Ovary (tissue), 9 donors: ENCODE measurements around the gene CNTD1. TPM values are rescaled to one million over a fixed set of nuclear protein-coding genes. Genes with fewer than 3 reads are reported as not detected.

Experiments
- DNase-seq, 5 donors: peaks; one replicate each; pipeline ENCODE4 v3.0.0-alpha.2; 2019 to 2020
- H3K27ac ChIP-seq, 2 donors: fragments of 200-600 bp; one replicate each; pipeline versions ENCODE4 v1.5.1 to v1.8.0; 2019 to 2022
- H3K27me3 ChIP-seq: fragments of 200-600 bp; one replicate; pipeline ENCODE4 v1.8.0; 2022
- H3K36me3 ChIP-seq: fragments of 200-600 bp; sonication (generic); one replicate; pipeline ENCODE4 v1.5.1; 2019
- H3K4me1 ChIP-seq: one replicate; pipeline ENCODE4 v1.8.1; 2013; ENCODE audit warnings: mild to moderate bottlenecking, moderate library complexity; ENCODE audit not compliant: insufficient read depth
- H3K4me3 ChIP-seq: fragments of 200-600 bp; sonication (generic); one replicate; pipeline ENCODE4 v1.5.1; 2017
- H3K9me3 ChIP-seq, 2 donors: fragments of 200-600 bp in 1 of 2; sonication (generic) in 1 of 2; one replicate each; pipeline versions ENCODE4 v1.5.1 to v1.8.1; 2013 to 2019; ENCODE audit warnings: mild to moderate bottlenecking in 1 of 2, moderate library complexity in 1 of 2
- EP300 ChIP-seq: sonication (generic); formaldehyde crosslinking; IDR thresholded peaks from one replicate; pipeline ENCODE4 v1.6.1; 2017; ENCODE audit warnings: antibody characterized with exemption
- POLR2A ChIP-seq: fragments of 450-650 bp; IDR thresholded peaks from one replicate; pipeline ENCODE4 v1.6.1; 2017; ENCODE audit warnings: antibody characterized with exemption, mild to moderate bottlenecking, moderate library complexity
- WGBS, 3 donors: extraction: QIAGEN DNeasy Blood & Tissue Kit in 1 of 3; methylation state at CpG; one replicate each; pipeline versions ENCODE4 v1.1.5 to v1.1.7; 2013 to 2017; 5-methylcytosine and 5-hydroxymethylcytosine counted together
- intact Hi-C, 4 donors: fragments of 100-400 bp; cut with DNase I; formaldehyde crosslinking; loops; one replicate each; pipeline versions ENCODE4 v1.11.0 to v1.15.1; 2022 to 2023
- polyA plus RNA-seq, 2 donors: library from polyadenylated mRNA; stranded (reverse); fragments of 200-250 nt in 1 of 2; fragments of 350-450 nt in 1 of 2; fragmentation: Illumina TruSeq in 1 of 2; extraction: RNeasy Lipid Tissue Mini Kit (QIAGEN cat#74804) in 1 of 2; gene quantifications; one replicate each; pipeline ENCODE4 v1.2.3, GENCODE V29; 2013 to 2014
- total RNA-seq, 7 donors: library from RNA; depleted of rRNA in 2 of 7; stranded (reverse); fragments of >200 nt in 2 of 7; fragmentation: NEBNext Ultra II Directional in 3 of 7; extraction: Animal tissue kit (Norgen Biotek cat#: 25700) in 3 of 7; gene quantifications; one replicate each; pipeline versions ENCODE4 v1.1.0 to v1.2.4, GENCODE V29; 2016 to 2023
- TF ChIP-seq, protein P1 (sequence below), 3 donors: fragments of 450-650 bp in 2 of 3; fragments of 200-600 bp in 1 of 3; IDR thresholded peaks; one replicate each; pipeline versions ENCODE4 v1.5.1 to v1.8.0; 2016 to 2022; ENCODE audit warnings: antibody characterized with exemption in 3 of 3, mild to moderate bottlenecking in 1 of 3
- donor health status: DM: no; HTN: no; CAD: no; lungs with moderate emphysema.
- donor health status: DM: no; HTN: no; CAD: no.
- donor health status: Bipolar disorder and iron deficiency.
- donor health status: DM: yes; HTN: yes; CAD: no.
- donor health status: DM: no; HTN: no; CAD: no.
- donor health status: DM: yes; HTN: yes; CAD: no.

The CNTD1 gene
- total and polyA plus RNA-seq, 9 donors: 0.22 to 0.79 (median 0.33) TPM; not detected in 2

DNA sequence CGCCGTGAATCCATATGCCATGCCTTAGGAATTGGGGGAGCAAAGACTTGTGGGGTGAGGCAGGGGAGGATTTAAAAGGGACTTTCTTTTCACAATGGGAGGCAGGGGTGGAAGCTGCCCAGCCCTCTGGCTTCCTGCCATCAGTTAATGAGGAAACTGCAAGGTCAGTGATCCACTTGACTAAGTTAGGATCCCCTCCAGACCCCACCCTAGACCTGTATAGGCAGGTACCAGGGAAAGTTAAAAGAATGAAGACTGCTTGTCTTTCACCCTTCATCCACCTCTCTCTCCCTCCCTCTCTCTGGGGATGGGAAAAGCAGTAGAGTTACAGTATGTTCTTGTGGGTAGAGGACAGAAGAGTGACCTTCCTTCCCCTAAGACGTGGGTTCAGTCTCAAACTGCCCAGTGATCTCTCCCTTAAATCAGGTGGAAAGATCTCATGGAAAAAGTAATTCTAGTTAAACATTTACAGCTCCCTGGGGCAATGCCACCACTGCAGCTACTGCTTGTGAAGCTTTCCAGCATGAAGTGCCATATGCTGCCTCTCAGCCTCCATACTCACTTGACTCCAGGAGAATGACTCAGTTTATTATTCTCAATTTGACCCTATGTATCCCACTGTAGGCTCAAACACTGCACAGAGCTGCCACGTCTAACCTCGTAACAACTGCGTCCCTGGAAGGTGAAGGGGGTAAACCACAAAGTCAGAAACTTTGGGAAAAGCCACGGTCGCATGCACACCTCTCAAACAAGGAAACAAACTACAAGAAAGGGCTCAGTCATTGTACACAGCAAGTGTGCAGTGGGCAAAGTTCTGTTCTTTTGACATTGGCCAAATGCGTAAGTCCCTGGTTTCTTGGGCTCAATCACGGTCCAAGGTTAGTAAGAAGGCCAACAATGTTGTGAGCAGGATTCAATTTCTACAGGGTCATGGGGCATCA lies 1.3 kb upstream of the CNTD1 start:
- peaks cover 10% of the 10 kb centered on the region for H3K4me1 ChIP-seq
- H3K4me3 ChIP-seq: peak overlapping the region; percentile 85
- no peaks in the 10 kb centered on the region for H3K36me3 ChIP-seq
- intact Hi-C loops: no loop called here
- no peak overlapping the region for H3K27ac ChIP-seq
- 72 to 78% (median 75%) methylated on average over 10 of the region's 10 CpGs for WGBS, 3 donors
- H3K27me3 ChIP-seq: no peaks in the 10 kb centered on the region
- TF ChIP-seq EP300 (no peak), POLR2A (no peak)
- TF ChIP-seq, protein P1, sequence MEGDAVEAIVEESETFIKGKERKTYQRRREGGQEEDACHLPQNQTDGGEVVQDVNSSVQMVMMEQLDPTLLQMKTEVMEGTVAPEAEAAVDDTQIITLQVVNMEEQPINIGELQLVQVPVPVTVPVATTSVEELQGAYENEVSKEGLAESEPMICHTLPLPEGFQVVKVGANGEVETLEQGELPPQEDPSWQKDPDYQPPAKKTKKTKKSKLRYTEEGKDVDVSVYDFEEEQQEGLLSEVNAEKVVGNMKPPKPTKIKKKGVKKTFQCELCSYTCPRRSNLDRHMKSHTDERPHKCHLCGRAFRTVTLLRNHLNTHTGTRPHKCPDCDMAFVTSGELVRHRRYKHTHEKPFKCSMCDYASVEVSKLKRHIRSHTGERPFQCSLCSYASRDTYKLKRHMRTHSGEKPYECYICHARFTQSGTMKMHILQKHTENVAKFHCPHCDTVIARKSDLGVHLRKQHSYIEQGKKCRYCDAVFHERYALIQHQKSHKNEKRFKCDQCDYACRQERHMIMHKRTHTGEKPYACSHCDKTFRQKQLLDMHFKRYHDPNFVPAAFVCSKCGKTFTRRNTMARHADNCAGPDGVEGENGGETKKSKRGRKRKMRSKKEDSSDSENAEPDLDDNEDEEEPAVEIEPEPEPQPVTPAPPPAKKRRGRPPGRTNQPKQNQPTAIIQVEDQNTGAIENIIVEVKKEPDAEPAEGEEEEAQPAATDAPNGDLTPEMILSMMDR (IDR thresholded peaks at IDR 0.05): no peak
- DNase-seq: no peak
- H3K9me3 ChIP-seq: no peaks in the 10 kb centered on the region

DNA sequence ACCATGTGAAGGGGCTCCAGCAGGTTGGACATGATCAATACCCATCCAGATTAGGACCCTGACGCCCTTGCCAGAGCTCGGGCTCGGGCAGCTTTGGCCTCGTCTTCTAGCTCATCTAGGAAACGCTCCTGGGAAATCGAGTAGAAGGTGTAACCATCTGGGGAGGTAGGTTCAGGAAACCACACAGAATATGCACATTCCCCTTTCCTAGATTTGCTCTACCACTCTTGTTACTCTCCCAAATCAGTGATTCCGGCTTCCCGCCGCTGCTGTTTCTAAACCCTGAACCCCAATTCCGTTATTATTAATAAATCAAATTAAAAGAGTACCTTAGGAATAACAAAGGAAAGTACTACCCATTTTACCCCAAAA lies 664 bp upstream of the CNTD1 start:
- no peaks in the 10 kb centered on the region for H3K9me3 ChIP-seq
- TF ChIP-seq POLR2A (no peak), EP300 (no peak)
- TF ChIP-seq, protein P1 (IDR thresholded peaks at IDR 0.05): no peak
- peaks cover 10% of the 10 kb centered on the region for H3K4me1 ChIP-seq
- WGBS, 3 donors: 5 to 17% (median 8%) methylated on average over 10 of the region's 10 CpGs
- H3K27me3 ChIP-seq: no peaks in the 10 kb centered on the region
- no peak for DNase-seq
- intact Hi-C loops: no loop called here
- peak overlapping the region; percentile 85 for H3K4me3 ChIP-seq
- peak overlapping the region; percentile 32 to 62 for H3K27ac ChIP-seq
- H3K36me3 ChIP-seq: no peaks in the 10 kb centered on the region

DNA sequence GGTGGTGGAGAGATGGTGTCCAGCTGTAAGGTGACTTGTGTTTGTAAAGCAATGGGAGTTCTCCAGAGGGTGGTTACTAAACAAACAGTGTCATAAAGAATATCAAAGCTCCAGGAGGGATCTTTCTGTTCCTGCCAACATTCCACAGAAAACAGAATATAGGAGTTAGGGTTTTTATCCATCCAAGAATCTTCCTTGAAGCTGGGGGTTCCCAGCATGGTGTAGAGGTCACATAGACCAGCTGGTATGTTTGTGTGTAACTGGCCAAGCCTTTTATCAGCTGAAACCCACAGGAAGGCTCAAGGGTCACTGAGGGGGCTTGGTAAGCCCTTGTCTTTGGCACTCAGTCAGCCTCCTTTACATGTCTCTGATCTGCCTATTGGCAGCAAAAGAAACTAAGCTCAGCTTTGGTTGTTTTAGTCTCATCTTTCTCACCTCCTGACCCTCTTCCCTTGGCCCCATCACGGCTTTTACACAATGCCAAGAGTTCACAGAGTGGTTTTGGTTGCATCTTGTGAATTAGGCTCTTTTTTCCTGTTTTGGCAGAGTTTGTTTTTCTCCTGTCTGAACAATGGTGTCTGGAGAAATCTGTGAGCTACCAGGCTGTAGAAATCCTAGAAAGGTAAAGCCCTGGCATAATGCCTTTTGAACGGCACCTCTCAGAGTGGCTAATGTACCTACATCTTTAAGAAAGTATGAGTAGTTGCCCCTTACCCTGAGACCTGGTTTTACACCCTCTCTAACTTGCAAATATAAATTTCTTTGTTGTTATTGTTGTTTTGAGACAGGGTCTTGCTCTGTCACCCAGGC lies 4.6 kb downstream of the CNTD1 start:
- peaks cover 6% of the 10 kb centered on the region for H3K4me1 ChIP-seq

DNA sequence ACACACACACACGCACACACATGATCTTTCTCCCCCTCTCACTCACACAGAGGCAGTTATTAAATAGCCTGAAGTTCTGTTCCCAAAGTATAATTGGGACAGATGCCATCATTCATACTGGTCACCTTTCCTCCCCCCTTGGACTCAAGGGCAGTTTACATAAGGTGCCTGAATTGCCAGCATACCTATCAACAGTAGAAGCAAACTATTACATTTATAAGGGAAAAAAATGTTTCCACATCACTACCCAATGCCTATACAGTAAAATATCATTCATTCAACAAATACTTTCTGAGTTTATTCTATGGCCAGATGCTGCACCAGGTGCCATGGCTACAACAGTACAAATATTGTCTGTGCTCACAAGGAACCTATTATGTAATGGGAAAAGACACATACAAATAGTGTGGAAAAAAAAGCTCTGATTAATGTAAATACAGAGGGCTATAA lies 6.3 kb downstream of the CNTD1 start:
- Histone ChIP-seq H3K27ac (no peak overlapping the region), H3K36me3 (no peaks in the 10 kb centered on the region), H3K4me1 (no peaks in the 10 kb centered on the region), H3K27me3 (no peaks in the 10 kb centered on the region), H3K4me3 (no peak overlapping the region), H3K9me3 (no peaks in the 10 kb centered on the region)
- 86 to 93% (median 91%) methylated on average over 1 of the region's 1 CpG for WGBS, 3 donors
- intact Hi-C loops: no loop called here
- no peak for DNase-seq
- TF ChIP-seq, protein P1 (IDR thresholded peaks at IDR 0.05): no peak
- TF ChIP-seq POLR2A (no peak), EP300 (no peak)

More for the DNA sequence above, 4.6 kb downstream of the CNTD1 start:
- Histone ChIP-seq H3K4me3 (no peak overlapping the region), H3K9me3 (no peaks in the 10 kb centered on the region), H3K27me3 (no peaks in the 10 kb centered on the region), H3K36me3 (no peaks in the 10 kb centered on the region), H3K27ac (peak overlapping the region in 1 of 2 donors; percentile 19)
- 16 to 29% (median 17%) methylated on average over 2 of the region's 2 CpGs for WGBS, 3 donors
- TF ChIP-seq, protein P1 (IDR thresholded peaks at IDR 0.05): no peak
- no peak for TF ChIP-seq POLR2A
- no peak for TF ChIP-seq EP300
- DNase-seq: no peak
- intact Hi-C loops: no loop called here
